ENCODE measurements around the gene ANXA6.
"Not testable (repeated sequence)": the region's sequence is repeated elsewhere in the genome, so short reads cannot be mapped to it uniquely, and the experiment has no call there.

Gene ANXA6

GRCh38 chr5:151157426-151158286 is at the start of gene ANXA6:
Gene ANXA6, minus strand, starts transcription at chr5:151157779. Its CDS starts 9,878 bp downstream, at chr5:151147901.
- Histone ChIP-seq H3K27me3 (ENCODE audit: control insufficient read depth in 1 of 2, insufficient read depth in 2 of 2, low read length in 2 of 2) (no peaks in the 10 kb centered on the region), H3K36me3 (ENCODE audit: control insufficient read depth in 2 of 2, insufficient read depth in 2 of 2, low read length in 2 of 2) (peaks cover 0 to 2% of the 10 kb centered on the region in 2 donors), H3K9me3 (ENCODE audit: control insufficient read depth in 2 of 2, low read length in 2 of 2) (no peaks in the 10 kb centered on the region), H3K4me1 (ENCODE audit: control insufficient read depth, insufficient read depth, low read length) (peaks cover 43% of the 10 kb centered on the region), H3K4me3 (ENCODE audit: low read length in 2 of 2) (peak within 1 kb of the TSS; percentile 90 to 95), H3K9ac (ENCODE audit: low read length in 2 of 2) (peak within 1 kb of the TSS; percentile 90 to 91), H3K27ac (ENCODE audit: low read length) (peak within 1 kb of the TSS; percentile 91)

DNA sequence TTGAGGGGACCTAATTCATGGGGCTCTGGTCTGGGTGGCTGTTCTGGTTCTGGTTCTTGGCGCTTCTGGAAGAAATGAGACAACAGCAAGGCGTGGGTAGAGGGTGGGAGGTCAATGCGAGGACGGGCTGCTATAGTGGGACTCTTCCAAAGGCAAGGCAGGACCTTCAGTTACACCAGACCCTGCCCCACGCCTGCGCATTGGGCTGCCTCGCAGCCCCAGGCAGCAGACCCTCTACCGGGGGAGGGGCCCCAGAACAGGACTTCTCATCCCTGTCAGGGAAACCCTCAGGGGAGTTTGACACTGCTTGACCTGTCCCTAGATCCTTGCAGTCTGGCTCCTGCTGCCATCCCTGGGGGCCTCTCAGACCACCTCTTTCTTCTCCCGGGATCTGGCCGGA is 47.8 kb upstream of the ANXA6 start:
- Histone ChIP-seq H3K4me1 (ENCODE audit: control insufficient read depth, insufficient read depth, low read length) (peaks cover 18% of the 10 kb centered on the region), H3K9ac (ENCODE audit: low read length in 2 of 2) (no peak overlapping the region), H3K4me3 (ENCODE audit: low read length in 2 of 2) (no peak overlapping the region), H3K9me3 (ENCODE audit: control insufficient read depth in 2 of 2, low read length in 2 of 2) (no peaks in the 10 kb centered on the region), H3K36me3 (ENCODE audit: control insufficient read depth in 2 of 2, insufficient read depth in 2 of 2, low read length in 2 of 2) (peaks cover 9 to 13% of the 10 kb centered on the region in 2 donors), H3K27ac (ENCODE audit: low read length) (no peak overlapping the region), H3K27me3 (ENCODE audit: control insufficient read depth in 1 of 2, insufficient read depth in 2 of 2, low read length in 2 of 2) (no peaks in the 10 kb centered on the region)

GRCh38 chr5:151204051-151204450 is 46.5 kb upstream of the ANXA6 start:
- Histone ChIP-seq H3K4me3 (ENCODE audit: low read length in 2 of 2) (no peak overlapping the region), H3K27me3 (ENCODE audit: control insufficient read depth in 1 of 2, insufficient read depth in 2 of 2, low read length in 2 of 2) (no peaks in the 10 kb centered on the region), H3K4me1 (ENCODE audit: control insufficient read depth, insufficient read depth, low read length) (peaks cover 15% of the 10 kb centered on the region), H3K9me3 (ENCODE audit: control insufficient read depth in 2 of 2, low read length in 2 of 2) (no peaks in the 10 kb centered on the region), H3K9ac (ENCODE audit: low read length in 2 of 2) (no peak overlapping the region), H3K36me3 (ENCODE audit: control insufficient read depth in 2 of 2, insufficient read depth in 2 of 2, low read length in 2 of 2) (peaks cover 18 to 20% of the 10 kb centered on the region in 2 donors), H3K27ac (ENCODE audit: low read length) (no peak overlapping the region)

DNA sequence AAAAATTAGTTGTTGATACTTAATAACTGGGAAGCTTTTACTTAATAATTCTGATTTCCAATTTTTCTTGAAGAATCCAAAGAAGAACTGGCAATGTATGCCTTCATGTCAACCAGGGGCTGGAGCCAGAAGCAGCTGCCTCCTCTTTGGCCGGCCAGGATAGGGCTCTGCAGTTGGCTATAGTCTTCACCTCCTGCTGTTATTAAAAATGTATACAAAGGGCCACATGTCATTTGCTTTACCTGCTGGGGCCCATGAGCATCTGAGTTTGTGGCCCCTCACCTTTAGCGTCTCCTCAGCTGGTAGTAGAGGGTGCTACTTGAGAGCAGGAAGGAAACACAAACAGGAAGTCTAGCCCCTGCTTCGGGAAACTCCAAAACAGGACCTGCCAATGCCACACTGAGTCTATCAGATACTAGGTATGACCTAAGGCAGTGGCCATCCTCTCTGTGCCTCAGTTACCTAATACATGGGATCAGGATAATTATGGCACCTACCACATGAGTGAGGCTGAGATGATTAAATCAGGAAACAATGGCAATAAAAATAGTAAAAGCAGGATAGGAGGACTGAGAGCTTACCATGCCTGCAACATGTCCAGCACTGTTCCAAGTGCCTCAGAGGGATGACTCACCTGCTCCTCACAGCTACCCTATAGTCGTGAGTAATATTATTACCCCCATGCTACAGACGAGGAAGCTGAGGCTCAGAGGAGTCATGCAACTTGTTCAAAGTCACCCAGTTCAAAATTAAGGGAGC is 45.0 kb upstream of the ANXA6 start:
- H3K9ac ChIP-seq (ENCODE audit: low read length in 2 of 2) = no peak overlapping the region
- no peaks in the 10 kb centered on the region for H3K9me3 ChIP-seq (ENCODE audit: control insufficient read depth in 2 of 2, low read length in 2 of 2)
- H3K36me3 ChIP-seq (ENCODE audit: control insufficient read depth in 2 of 2, insufficient read depth in 2 of 2, low read length in 2 of 2) = peaks cover 23 to 27% of the 10 kb centered on the region in 2 donors
- H3K4me3 ChIP-seq (ENCODE audit: low read length in 2 of 2) = no peak overlapping the region
- peak overlapping the region; percentile 18 for H3K27ac ChIP-seq (ENCODE audit: low read length)
- no peaks in the 10 kb centered on the region for H3K27me3 ChIP-seq (ENCODE audit: control insufficient read depth in 1 of 2, insufficient read depth in 2 of 2, low read length in 2 of 2)
- peaks cover 6% of the 10 kb centered on the region for H3K4me1 ChIP-seq (ENCODE audit: control insufficient read depth, insufficient read depth, low read length)

DNA sequence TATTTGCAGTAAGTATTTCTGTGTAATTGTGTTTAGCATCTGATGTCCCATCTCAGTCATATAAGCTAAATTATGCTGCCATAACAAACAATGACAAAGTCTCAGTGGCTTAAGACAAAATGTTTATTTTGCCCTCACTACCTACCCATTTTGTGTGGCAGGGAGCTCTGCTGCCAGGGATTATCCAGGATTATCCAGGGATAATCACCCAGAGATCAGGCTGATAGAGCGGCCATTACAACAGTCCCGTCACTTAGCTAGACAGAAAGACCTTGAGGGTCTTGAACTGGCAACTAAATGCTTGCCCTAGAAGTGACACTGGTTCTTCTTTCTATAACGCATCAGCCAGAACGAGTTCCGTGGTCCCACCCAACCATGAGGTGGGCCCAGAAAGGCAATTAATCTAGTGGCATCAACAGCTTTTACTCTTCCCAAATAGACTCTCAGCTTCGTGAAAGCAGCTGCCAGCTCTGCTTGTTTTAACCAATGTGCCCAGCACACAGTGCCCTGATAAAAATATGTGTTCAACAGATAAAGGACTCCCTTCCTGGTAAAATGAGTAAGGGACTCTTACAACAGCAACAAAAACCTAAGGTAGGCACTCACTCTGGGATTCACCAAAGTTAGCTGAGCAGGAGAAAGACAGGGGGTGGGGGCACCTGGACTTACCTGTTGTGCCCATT is 43.5 kb upstream of the ANXA6 start:
- Histone ChIP-seq H3K9me3 (ENCODE audit: control insufficient read depth in 2 of 2, low read length in 2 of 2) (no peaks in the 10 kb centered on the region), H3K4me3 (ENCODE audit: low read length in 2 of 2) (no peak overlapping the region), H3K9ac (ENCODE audit: low read length in 2 of 2) (no peak overlapping the region), H3K4me1 (ENCODE audit: control insufficient read depth, insufficient read depth, low read length) (peaks cover 6% of the 10 kb centered on the region), H3K36me3 (ENCODE audit: control insufficient read depth in 2 of 2, insufficient read depth in 2 of 2, low read length in 2 of 2) (peaks cover 29 to 35% of the 10 kb centered on the region in 2 donors), H3K27ac (ENCODE audit: low read length) (no peak overlapping the region), H3K27me3 (ENCODE audit: control insufficient read depth in 1 of 2, insufficient read depth in 2 of 2, low read length in 2 of 2) (no peaks in the 10 kb centered on the region)

- H3K9me3 ChIP-seq (ENCODE audit: control insufficient read depth in 2 of 2, low read length in 2 of 2) = no peaks in the 10 kb centered on the region
- no peak overlapping the region for H3K27ac ChIP-seq (ENCODE audit: low read length)
- H3K36me3 ChIP-seq (ENCODE audit: control insufficient read depth in 2 of 2, insufficient read depth in 2 of 2, low read length in 2 of 2) = peaks cover 29 to 37% of the 10 kb centered on the region in 2 donors
- H3K27me3 ChIP-seq (ENCODE audit: control insufficient read depth in 1 of 2, insufficient read depth in 2 of 2, low read length in 2 of 2) = no peaks in the 10 kb centered on the region
- no peak overlapping the region for H3K4me3 ChIP-seq (ENCODE audit: low read length in 2 of 2)
- H3K4me1 ChIP-seq (ENCODE audit: control insufficient read depth, insufficient read depth, low read length) = peaks cover 6% of the 10 kb centered on the region
- no peak overlapping the region for H3K9ac ChIP-seq (ENCODE audit: low read length in 2 of 2)
Measured at GRCh38 chr5:151199581-151200185, 42.1 kb upstream of the ANXA6 start.

DNA sequence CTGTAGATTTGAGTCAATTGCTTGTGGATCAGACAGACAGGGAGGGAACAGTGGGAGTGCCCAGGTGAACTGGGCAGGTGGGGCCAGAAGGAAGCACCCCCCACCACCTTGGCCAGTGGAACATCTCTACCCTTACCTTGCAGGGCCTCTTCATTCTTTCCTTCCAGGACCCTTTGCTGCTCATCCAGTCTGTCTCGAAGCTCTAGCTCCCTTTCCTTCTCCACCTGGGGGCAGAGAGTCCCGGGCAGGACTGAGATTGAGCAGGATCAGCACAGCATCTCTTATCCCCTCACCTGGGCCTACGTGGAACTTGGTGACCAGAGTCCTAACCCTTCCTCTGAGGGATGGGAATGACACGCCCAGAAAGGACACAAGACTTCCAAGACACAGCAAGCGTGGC is 41.3 kb upstream of the ANXA6 start:
- Histone ChIP-seq H3K9ac (ENCODE audit: low read length in 2 of 2) (no peak overlapping the region), H3K4me1 (ENCODE audit: control insufficient read depth, insufficient read depth, low read length) (peaks cover 6% of the 10 kb centered on the region), H3K4me3 (ENCODE audit: low read length in 2 of 2) (no peak overlapping the region), H3K27me3 (ENCODE audit: control insufficient read depth in 1 of 2, insufficient read depth in 2 of 2, low read length in 2 of 2) (no peaks in the 10 kb centered on the region), H3K9me3 (ENCODE audit: control insufficient read depth in 2 of 2, low read length in 2 of 2) (no peaks in the 10 kb centered on the region), H3K27ac (ENCODE audit: low read length) (no peak overlapping the region), H3K36me3 (ENCODE audit: control insufficient read depth in 2 of 2, insufficient read depth in 2 of 2, low read length in 2 of 2) (peaks cover 29 to 37% of the 10 kb centered on the region in 2 donors)

- peaks cover 32 to 39% of the 10 kb centered on the region in 2 donors for H3K36me3 ChIP-seq (ENCODE audit: control insufficient read depth in 2 of 2, insufficient read depth in 2 of 2, low read length in 2 of 2)
- not testable (repeated sequence) for H3K27me3 ChIP-seq (ENCODE audit: control insufficient read depth in 1 of 2, insufficient read depth in 2 of 2, low read length in 2 of 2); H3K4me3 ChIP-seq (ENCODE audit: low read length in 2 of 2); H3K9ac ChIP-seq (ENCODE audit: low read length in 2 of 2); H3K4me1 ChIP-seq (ENCODE audit: control insufficient read depth, insufficient read depth, low read length); H3K9me3 ChIP-seq (ENCODE audit: control insufficient read depth in 2 of 2, low read length in 2 of 2); H3K27ac ChIP-seq (ENCODE audit: low read length)
Measured at GRCh38 chr5:151197291-151197600, 39.7 kb upstream of the ANXA6 start.

DNA sequence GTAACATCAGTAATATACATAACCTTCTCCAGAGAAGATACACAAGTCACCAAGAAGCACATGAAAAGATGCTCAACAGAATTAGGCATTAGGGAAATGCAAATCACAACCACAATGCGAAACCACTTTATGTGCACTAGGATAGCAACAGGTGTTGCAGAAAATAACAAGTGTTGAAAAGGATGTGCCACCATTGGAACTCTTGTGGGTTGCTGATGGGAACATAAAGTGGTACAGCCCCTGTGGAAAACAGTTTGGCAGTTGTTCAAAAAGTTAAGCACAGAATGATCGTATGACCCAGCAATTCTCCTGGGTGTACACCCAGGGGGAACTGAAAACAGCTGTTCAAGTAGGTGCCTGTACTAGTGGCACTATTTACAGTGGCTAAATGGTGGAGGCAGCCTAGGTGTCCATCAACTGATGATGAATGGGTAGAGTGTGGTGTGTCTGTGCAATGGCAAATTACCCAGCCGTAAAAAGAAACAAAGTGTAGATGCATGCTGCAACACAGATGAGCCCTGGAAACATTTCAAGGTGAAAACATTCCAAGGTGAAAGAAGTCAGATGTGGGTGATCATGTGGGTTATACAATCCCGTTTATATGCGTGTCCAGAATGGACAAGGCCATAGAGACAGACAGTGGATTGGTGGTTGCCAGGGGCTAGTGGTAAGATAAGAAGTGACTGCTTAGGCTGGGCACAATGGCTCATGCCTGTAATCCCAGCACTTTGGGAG is 39.1 kb upstream of the ANXA6 start:
- Histone ChIP-seq H3K36me3 (ENCODE audit: control insufficient read depth in 2 of 2, insufficient read depth in 2 of 2, low read length in 2 of 2) (peaks cover 32 to 37% of the 10 kb centered on the region in 2 donors), H3K4me1 (ENCODE audit: control insufficient read depth, insufficient read depth, low read length) (no peaks in the 10 kb centered on the region), H3K9ac (ENCODE audit: low read length in 2 of 2) (no peak overlapping the region), H3K9me3 (ENCODE audit: control insufficient read depth in 2 of 2, low read length in 2 of 2) (no peaks in the 10 kb centered on the region), H3K4me3 (ENCODE audit: low read length in 2 of 2) (no peak overlapping the region), H3K27ac (ENCODE audit: low read length) (peak overlapping the region; percentile 3), H3K27me3 (ENCODE audit: control insufficient read depth in 1 of 2, insufficient read depth in 2 of 2, low read length in 2 of 2) (no peaks in the 10 kb centered on the region)

DNA sequence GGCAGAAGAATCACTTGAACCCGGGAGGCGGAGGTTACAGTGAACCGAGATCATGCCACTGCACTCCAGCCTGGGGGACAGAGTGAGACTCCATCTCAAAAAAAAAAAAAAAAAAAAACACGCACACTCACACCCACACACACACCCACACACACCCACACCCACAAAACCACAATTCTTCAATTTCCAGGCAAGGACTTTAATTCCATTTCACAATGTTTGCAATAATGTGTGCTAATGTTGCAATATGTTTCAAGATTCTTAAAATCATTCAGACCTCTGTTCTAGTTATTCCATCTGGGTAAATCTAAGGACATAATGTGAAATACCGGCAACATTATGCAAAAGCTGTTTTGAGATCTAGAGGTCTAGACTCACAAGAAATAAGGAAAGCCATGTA is 38.0 kb upstream of the ANXA6 start:
- no peak overlapping the region for H3K9ac ChIP-seq (ENCODE audit: low read length in 2 of 2)
- no peak overlapping the region for H3K27ac ChIP-seq (ENCODE audit: low read length)
- no peaks in the 10 kb centered on the region for H3K9me3 ChIP-seq (ENCODE audit: control insufficient read depth in 2 of 2, low read length in 2 of 2)
- H3K4me1 ChIP-seq (ENCODE audit: control insufficient read depth, insufficient read depth, low read length) = no peaks in the 10 kb centered on the region
- H3K27me3 ChIP-seq (ENCODE audit: control insufficient read depth in 1 of 2, insufficient read depth in 2 of 2, low read length in 2 of 2) = no peaks in the 10 kb centered on the region
- H3K4me3 ChIP-seq (ENCODE audit: low read length in 2 of 2) = no peak overlapping the region
- H3K36me3 ChIP-seq (ENCODE audit: control insufficient read depth in 2 of 2, insufficient read depth in 2 of 2, low read length in 2 of 2) = peaks cover 24 to 27% of the 10 kb centered on the region in 2 donors
